Endometrial microvascular endothelial cells (primary cell): ENCODE results near the gene CD44. TPM values are rescaled to one million over a fixed set of nuclear protein-coding genes. Genes with fewer than 3 reads are reported as not detected.
"Not testable (repeated sequence)": the region's sequence is repeated elsewhere in the genome, so short reads cannot be mapped to it uniquely, and the experiment has no call there.

Experiments
- in situ Hi-C: cut with HindIII; loops from 2 replicates; pipeline ENCODE4 v1.10.0; 2017; ENCODE audit warnings: low sequenced_read_pairs, low pct_unique_long_range_greater_than_20kb; ENCODE audit errors: inconsistent ontology term
- total RNA-seq: library from RNA; depleted of rRNA; stranded (reverse); fragments of >200 nt; gene quantifications from one replicate; pipeline ENCODE4 v1.2.3, GENCODE V29; 2015; ENCODE audit errors: inconsistent ontology term

Gene CD44
- total RNA-seq, 1 donor from 2014 or later = 258 TPM

- in situ Hi-C loops = no loop called here
Measured at GRCh38 chr11:35225946-35226520, 87.1 kb downstream of the CD44 start.

DNA sequence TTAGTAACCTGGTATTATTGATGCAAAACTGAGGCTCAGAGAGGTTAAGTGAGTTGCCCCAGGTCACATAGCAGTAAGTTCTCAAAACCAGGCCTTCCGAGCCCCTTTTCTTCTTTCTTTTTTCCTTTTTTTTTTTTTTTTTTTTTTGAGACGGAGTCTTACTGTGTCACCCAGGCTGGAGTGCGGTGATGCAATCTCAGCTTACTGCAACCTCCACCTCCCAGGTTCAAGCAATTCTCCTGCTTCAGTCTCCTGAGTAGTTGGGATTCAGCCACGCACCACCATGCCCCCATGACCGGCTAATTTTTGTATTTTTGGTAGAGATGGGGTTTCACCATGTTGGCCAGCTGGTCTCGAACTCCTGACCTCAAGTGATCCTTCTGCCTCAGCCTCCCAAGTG is 87.8 kb downstream of the CD44 start:
- in situ Hi-C loops = not testable (repeated sequence)

- in situ Hi-C loops = no loop called here
Measured at GRCh38 chr11:35227576-35228327, 88.8 kb downstream of the CD44 start.

DNA sequence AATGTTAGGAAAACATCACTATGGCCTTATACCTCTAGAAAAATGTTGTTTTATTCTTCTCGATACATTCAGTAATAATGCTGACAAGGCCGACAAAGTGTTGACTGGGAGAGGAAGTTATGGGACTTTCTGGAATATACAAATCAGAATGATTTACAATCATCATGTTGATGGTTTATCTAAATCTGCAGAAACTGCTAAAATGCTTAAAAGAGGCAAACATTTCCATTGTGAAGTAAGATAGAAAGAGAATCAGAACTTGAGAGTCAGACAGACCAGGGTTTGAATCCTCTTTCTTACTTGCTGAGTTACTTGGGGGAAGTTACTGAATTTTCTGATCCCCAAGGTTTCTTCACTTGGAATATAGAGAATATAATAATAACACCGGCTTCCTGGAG is 89.4 kb downstream of the CD44 start:
- in situ Hi-C loops = no loop called here

GRCh38 chr11:35230388-35230787 is 91.4 kb downstream of the CD44 start:
- in situ Hi-C loops = no loop called here

DNA sequence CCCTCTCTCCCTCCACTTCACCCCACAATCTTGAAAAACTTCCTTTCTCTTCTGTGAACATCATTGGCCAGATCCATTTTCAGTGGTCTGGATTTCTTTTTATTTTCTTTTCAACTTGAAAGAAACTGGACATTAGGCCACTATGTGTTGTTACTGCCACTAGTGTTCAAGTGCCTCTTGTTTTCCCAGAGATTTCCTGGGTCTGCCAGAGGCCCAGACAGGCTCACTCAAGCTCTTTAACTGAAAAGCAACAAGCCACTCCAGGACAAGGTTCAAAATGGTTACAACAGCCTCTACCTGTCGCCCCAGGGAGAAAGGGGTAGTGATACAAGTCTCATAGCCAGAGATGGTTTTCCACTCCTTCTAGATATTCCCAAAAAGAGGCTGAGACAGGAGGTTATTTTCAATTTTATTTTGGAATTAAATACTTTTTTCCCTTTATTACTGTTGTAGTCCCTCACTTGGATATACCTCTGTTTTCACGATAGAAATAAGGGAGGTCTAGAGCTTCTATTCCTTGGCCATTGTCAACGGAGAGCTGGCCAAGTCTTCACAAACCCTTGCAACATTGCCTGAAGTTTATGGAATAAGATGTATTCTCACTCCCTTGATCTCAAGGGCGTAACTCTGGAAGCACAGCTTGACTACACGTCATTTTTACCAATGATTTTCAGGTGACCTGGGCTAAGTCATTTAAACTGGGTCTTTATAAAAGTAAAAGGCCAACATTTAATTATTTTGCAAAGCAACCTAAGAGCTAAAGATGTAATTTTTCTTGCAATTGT is 92.3 kb downstream of the CD44 start:
- in situ Hi-C loops = no loop called here

DNA sequence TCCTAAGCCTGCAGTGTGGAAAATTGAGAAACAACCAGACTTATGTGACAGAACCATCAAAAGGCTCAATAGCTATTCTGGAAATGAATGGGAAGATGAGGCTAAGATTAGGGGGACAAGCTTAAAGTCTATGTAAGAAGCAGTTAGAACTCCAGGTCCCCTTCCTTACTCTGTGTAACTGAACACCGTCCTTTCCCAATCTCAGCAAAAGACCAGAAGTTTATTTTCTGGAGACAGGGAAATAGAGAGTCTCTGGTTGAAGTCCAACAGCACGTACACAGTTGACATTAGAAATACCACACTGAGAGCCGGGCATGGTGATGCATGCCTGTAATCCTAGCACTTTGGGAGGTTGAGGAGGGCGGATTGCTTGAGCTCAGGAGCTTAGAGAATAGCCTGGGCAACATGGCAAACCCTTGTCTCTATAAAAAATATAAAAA is 93.9 kb downstream of the CD44 start:
- in situ Hi-C loops = no loop called here

DNA sequence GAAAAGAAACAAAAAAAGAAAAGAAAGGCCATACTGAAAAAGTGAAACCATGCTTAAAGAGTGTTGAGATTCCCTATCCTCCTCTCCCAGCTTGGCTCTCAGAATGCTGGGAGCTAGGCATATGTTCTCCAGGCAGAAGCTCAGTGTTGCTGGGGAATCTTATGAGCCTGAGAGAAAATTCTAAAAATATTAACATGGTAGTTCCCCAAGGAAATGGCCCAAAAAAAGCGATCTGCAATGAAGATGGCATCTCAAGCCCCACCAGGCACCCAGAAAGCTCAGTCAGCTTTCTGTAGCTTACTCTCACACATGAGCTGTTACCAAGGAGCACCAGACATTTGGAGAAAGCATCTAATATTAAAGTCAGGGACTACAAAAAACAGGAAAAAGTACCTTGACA is 94.5 kb downstream of the CD44 start:
- in situ Hi-C loops = no loop called here

- in situ Hi-C loops = no loop called here
Measured at GRCh38 chr11:35234460-35235156, 95.6 kb downstream of the CD44 start.

DNA sequence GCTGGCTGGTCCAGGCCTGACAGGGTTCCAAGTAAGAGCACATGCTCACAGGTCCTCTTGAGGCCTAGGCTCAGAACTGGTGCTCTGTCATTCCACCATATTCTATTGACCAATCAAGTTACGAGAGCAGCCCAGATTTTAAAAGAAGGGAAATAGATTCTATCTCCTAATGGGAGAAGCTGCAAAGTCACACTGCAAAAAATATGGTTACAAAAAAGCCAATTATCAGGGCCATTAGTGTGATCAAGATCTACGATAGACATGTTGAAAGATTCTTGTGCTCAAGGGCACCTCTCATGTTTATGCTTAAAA is 96.1 kb downstream of the CD44 start:
- in situ Hi-C loops = no loop called here

DNA sequence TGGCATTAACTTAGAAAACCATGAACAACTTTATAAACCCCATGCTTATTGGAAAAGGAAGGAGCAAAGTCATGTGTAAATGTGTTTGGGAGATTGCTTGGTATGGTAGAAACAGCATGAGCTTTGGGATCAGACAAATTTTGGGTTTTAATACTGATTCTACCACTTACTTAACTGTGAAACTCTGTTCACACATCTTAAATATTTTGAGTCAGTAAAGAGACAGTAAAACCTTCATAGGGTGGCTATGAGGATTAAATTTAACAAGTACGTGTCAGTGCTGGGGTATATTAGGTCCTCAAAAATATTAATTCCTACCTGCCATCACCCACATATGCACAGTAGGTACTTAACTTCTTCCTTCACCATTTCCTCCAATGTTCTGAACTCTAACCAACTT is 96.5 kb downstream of the CD44 start:
- in situ Hi-C loops = no loop called here

DNA sequence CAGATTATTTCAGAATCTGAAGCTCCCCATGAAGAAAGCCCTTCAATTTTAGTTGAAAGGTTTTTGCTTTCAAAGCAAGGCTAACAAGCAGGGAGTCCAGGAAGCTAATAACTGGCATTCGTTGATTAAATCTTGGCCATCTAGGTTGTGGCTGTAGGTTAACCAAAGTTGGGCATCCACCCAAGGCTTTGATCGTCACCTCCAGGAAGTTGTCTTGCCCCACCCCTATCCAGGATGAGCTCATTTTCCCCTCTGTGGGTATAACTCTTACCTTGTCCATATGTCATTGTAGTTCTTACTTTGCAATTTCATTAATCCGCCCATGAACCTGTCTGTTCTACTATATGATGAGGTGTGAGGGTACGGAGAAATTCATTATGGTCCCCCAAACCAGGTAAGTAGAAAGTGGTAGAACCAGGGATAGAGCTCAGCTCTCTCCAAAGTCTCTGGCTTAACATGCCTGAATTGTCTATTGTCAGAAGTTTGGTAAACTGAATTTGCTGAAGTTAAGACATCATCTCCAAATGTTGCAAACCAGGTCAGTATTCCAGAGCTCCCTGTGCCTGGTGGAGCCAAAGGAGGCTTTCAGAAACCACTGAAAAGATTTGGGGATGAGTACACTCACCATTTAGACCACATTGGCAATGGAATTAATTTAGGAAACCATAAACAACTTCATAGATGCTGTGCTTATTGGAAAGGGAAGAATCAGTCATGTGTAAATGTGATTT is 97.1 kb downstream of the CD44 start:
- in situ Hi-C loops = no loop called here

GRCh38 chr11:35236667-35237003 is 97.7 kb downstream of the CD44 start:
- in situ Hi-C loops = no loop called here

GRCh38 chr11:35237351-35237750 is 98.4 kb downstream of the CD44 start:
- in situ Hi-C loops = no loop called here

DNA sequence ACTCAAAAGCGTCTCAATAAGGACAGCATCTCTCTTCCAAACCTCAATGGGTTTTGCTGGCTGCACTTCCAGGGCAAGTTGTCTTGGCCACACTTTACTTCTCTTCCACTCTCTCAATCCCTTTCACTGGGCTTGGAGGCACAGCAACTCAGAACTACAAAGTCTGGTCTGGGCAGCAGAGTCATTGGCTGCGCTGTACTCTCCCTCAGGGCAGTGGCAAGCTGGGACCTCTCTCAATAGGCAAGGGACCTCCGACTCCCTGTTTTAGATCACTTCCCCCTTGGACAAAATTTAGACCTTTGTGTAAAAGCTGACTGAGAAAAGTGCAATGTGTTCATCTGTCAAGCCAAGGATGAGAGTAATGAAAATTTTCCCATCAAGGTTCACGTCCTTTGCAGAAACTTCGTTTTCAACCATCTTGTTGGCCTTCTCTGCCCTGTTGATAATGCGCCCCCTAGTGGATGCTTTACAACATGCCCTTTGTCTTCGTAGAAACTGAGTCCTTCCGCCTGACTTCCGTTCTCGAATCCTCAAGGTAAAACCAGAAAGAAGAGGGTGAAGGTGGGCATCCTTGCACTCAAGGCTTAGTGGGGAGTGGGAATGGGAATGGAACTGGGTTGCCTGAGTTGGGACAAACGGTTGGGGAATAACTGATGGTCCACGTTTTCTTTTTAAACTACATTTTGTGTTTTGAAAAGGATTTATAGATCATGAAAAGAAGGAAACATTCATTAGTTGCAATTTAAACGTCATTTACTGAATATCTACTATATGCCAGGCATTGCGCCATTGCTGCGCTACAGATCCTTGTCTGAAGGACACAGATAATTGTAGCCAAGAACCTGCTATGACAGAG is 99.1 kb downstream of the CD44 start:
- in situ Hi-C loops = no loop called here

- in situ Hi-C loops = no loop called here
Measured at GRCh38 chr11:35238882-35239281, 99.9 kb downstream of the CD44 start.

DNA sequence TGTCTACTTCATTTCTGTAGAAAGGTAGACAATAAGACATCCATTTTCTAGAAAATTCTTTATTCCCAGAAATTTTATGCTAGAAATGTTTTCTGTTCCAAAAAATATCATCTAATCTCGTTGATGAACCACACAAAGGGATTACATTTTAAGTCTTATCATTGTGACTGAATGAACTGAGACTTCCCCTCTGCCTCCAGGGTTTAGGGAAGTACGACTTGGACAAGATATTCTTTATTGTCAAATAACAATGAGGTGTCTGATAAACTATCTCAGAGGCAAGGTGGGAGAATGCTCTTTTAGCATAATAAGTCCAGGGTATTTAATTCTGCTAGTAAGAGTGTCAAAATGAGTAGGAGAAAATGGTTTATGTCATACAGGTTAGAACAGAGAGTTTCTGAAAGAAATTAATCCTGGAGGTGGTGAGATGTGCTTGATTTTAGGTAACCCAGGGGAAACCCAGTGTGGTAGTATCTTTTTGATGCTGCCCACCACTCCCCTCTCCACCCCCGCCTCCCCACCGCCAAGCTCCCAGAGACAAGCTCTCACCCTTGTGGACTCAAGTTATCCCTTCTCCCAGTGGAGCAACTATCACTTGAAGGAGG is 100.6 kb downstream of the CD44 start:
- in situ Hi-C loops = no loop called here

DNA sequence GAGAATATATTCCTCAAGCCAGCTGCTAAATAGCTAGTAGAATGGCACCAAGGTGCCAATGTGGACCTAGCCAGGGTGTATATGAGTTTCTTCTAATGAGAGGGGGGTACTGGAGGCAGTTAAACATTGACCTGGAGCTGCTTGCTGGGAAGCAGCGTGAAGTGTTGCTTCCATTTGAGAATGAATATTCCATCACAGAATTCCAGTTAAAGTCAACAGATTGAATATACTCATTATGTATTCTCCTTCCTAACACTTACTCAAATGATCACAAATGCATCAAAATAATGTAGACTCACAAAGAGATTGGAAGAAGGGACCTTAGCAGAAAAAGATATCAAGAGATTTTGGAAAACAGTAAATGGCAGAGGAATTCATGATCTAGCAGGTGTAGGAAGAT is 102.1 kb downstream of the CD44 start:
- in situ Hi-C loops = no loop called here
